Measurements from ENCODE around the gene RAB4B.
A peak's percentile ranks its signal among the peaks of the same experiment; 100 is the strongest.
"Not testable (repeated sequence)": the region's sequence is repeated elsewhere in the genome, so short reads cannot be mapped to it uniquely, and the experiment has no call there.

Gene RAB4B

DNA sequence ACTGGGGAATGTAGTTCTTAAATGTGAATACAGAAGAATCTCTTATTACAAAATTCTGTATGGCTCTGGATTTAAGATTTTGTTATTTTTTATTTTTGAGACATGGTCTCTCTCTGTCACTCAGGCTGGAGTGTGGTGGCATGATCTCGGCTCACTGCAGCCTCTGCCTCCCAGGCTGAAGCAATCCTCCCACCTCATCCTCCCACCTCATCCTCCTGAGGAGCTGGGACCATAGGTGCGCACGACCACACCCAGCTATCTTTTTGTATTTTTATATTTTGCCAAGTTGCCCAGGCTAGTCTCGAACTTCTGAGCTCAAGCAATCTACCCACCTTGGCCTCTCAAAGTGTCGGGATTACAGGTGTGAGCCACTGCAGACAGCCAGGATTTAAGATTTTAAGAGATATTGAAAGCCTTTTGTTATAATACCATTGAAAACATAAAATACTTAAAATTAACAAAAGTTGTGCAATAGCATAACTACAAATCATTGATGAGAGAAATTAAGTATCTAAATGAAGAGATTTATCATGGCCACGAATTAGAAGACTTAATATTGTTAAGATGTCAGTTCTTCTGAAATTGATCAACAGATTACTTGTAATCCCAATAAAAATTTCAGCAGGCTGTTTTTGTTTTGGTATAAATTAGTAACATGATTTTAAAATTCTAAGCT, 58.8 kb downstream of the RAB4B start:
- Mint-ChIP-seq H3K4me1 (peaks cover 11% of the 10 kb centered on the region), H3K9me3 (no peaks in the 10 kb centered on the region), H3K36me3 (ENCODE audit: low read depth) (no peaks in the 10 kb centered on the region), H3K27me3 (ENCODE audit: low read depth) (peaks cover 8% of the 10 kb centered on the region), H3K4me3 (no peak overlapping the region), H3K27ac (no peak overlapping the region)
- TF ChIP-seq, protein P1, sequence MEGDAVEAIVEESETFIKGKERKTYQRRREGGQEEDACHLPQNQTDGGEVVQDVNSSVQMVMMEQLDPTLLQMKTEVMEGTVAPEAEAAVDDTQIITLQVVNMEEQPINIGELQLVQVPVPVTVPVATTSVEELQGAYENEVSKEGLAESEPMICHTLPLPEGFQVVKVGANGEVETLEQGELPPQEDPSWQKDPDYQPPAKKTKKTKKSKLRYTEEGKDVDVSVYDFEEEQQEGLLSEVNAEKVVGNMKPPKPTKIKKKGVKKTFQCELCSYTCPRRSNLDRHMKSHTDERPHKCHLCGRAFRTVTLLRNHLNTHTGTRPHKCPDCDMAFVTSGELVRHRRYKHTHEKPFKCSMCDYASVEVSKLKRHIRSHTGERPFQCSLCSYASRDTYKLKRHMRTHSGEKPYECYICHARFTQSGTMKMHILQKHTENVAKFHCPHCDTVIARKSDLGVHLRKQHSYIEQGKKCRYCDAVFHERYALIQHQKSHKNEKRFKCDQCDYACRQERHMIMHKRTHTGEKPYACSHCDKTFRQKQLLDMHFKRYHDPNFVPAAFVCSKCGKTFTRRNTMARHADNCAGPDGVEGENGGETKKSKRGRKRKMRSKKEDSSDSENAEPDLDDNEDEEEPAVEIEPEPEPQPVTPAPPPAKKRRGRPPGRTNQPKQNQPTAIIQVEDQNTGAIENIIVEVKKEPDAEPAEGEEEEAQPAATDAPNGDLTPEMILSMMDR (IDR thresholded peaks at IDR 0.05; ENCODE audit: unreplicated experiment in 3 of 3), result no peak

DNA sequence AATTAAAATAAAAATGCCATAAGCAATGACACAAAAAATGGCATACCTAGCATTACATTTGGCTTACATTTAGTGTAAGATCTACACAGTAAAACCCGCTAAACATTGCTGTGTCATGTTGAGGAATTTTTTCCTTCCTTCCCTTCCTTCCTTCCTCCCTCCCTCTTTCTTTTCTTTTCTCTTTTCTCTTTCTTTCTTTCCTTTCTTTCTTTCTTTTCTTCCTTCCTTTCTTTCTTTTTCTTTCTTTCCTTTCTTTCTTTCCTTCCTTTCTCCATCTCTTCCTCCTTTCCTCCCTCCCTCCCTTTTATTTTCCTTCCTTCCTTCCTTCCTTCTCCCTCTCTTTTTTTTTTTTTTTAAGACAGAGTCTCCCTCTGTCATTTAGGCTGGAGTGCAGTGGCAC, 60.4 kb downstream of the RAB4B start:
- H3K9me3 Mint-ChIP-seq; H3K36me3 Mint-ChIP-seq (ENCODE audit: low read depth); H3K4me3 Mint-ChIP-seq; H3K27ac Mint-ChIP-seq; H3K4me1 Mint-ChIP-seq: not testable (repeated sequence)
- peaks cover 13% of the 10 kb centered on the region for H3K27me3 Mint-ChIP-seq (ENCODE audit: low read depth)

DNA sequence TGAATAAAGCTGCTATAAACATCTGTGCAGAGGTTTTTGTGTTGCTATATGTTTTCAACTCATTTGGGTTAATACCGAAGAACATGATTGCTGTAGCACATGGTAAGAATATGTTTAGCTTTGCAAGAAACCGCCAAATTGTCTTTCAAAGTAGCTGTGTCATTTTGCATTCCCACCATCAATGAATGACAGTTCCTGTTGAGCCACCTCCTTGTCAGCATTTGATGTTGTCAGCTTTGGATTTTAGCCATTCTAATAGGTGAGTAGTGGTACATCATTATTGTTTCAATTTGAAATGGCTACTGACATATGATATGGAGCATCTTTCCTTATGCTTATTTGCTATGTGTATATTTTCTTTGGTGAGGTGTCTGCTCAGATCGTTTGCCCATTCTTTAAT, 64.0 kb downstream of the RAB4B start:
- not testable (repeated sequence) for H3K9me3 Mint-ChIP-seq; H3K4me1 Mint-ChIP-seq; H3K36me3 Mint-ChIP-seq (ENCODE audit: low read depth); H3K27ac Mint-ChIP-seq; H3K4me3 Mint-ChIP-seq
- H3K27me3 Mint-ChIP-seq (ENCODE audit: low read depth), result peaks cover 49% of the 10 kb centered on the region

DNA sequence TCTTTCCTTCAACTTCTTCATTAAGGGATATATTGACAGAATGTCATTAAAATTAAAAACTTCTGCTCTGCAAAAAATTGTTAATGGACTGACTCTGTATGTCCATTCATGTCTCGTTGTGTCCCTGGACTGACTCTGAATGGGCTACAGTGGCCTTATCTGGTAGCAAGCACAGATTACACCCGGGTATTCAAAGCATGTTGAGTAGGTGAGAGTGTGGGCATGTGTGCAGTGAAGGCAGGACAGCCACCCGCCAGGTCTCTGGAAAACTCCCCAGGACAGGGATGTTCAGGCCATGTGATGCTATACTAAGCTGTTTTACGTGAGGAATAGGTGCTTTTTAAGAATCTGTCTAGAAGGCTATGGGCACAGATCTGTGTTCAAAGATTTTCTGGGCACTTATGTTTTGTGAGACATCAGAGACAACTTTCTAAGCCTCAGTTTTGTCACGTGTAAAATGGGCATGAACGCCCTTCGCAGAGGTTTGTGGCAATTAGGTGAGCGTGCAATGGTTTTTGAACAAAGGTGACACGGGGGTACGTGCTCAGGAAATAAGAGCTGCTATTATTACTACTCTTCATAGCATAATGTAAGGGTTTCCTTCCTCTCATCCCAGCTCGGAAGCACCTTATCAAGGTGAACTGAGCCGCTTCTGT, 65.1 kb downstream of the RAB4B start:
- H3K4me3 Mint-ChIP-seq, result peak overlapping the region; percentile 22 to 51 (median 51)
- peaks cover 60% of the 10 kb centered on the region for H3K27me3 Mint-ChIP-seq (ENCODE audit: low read depth)
- not testable (repeated sequence) for H3K9me3 Mint-ChIP-seq; H3K27ac Mint-ChIP-seq; H3K36me3 Mint-ChIP-seq (ENCODE audit: low read depth); H3K4me1 Mint-ChIP-seq

DNA sequence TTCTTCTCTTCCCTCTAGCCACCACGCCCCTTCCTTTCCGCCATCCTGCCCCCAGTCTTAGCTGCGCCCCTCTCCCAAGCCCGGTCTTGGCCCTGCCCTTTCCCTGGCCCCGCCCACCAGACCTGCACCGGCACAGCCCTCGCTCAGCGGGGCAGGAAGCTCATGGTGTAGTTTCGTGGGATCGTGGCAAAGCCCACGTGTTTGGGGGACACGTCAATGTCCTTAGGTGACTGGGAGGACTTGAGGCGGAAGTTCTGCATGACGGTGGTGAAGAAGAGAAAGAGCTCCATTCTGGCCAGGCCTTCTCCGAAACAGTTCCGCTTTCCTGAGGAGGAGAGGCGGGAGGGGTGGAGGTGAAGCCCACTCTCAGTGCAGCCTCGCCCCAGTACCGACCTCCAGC, 65.6 kb downstream of the RAB4B start:
- H3K4me1 Mint-ChIP-seq; H3K27ac Mint-ChIP-seq; H3K9me3 Mint-ChIP-seq; H3K36me3 Mint-ChIP-seq (ENCODE audit: low read depth): not testable (repeated sequence)
- Mint-ChIP-seq H3K4me3 (peak overlapping the region; percentile 22 to 51 (median 51)), H3K27me3 (ENCODE audit: low read depth) (peaks cover 65% of the 10 kb centered on the region)
